Vagina (tissue), 2 donors: ENCODE data around the gene ACSS3.

Experiments
- CTCF ChIP-seq, 3 experiments: fragments of 450-650 bp in 2 of 3; fragments of 200-600 bp in 1 of 3; sonication (generic) in 1 of 3; IDR thresholded peaks; one replicate each; pipeline ENCODE4 v1.5.1; 2017 to 2019; ENCODE audit warnings: antibody characterized with exemption in 3 of 3, mild to moderate bottlenecking in 2 of 3, moderate library complexity in 2 of 3
- POLR2AphosphoS5 ChIP-seq, 2 donors: sonication (generic); formaldehyde crosslinking; IDR thresholded peaks; one replicate each; pipeline ENCODE4 v1.9.0; 2017; ENCODE audit warnings: antibody characterized with exemption in 2 of 2, mild to moderate bottlenecking in 2 of 2, low read depth in 1 of 2; ENCODE audit not compliant: insufficient read depth in 1 of 2

- TF ChIP-seq CTCF (IDR thresholded peaks at IDR 0.05): no peak
- no peak for TF ChIP-seq POLR2AphosphoS5 (IDR thresholded peaks at IDR 0.05; ENCODE audit: insufficient read depth in 1 of 2, low read depth in 1 of 2)
Measured at GRCh38 chr12:81080431-81080983, 2.6 kb downstream of the ACSS3 start.
